Ramos (cell line): ENCODE data around the gene SYT14.
"Not testable (repeated sequence)": the region's sequence is repeated elsewhere in the genome, so short reads cannot be mapped to it uniquely, and the experiment has no call there.

Experiments used
- in situ Hi-C: fragments of 300-500 bp; cut with MboI; formaldehyde crosslinking; loops from one replicate; pipeline ENCODE4 v1.14.3; 2022; ENCODE audit warnings: low sequenced_read_pairs; ENCODE audit not compliant: unreplicated experiment

Gene SYT14

DNA sequence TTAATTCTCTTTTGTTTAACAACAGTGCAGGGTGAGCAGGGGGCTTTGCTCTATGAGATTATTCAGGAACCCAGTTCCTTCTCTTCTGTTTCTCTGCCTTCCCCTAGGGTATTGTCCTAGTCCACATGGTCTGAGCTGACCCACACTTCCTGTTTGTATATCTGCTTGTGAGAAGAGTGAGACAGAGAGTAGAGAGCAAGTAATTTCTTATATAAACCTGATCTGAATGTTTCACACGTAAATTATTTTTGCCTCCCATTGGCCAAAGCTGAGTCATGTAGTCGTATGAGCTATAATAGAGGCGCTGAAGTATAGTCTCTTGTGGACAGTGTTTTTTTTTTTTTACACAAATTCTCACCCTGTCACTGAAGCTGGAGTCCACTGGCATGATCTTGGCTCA, 160.3 kb downstream of the SYT14 start:
- in situ Hi-C loops = no loop called here

DNA sequence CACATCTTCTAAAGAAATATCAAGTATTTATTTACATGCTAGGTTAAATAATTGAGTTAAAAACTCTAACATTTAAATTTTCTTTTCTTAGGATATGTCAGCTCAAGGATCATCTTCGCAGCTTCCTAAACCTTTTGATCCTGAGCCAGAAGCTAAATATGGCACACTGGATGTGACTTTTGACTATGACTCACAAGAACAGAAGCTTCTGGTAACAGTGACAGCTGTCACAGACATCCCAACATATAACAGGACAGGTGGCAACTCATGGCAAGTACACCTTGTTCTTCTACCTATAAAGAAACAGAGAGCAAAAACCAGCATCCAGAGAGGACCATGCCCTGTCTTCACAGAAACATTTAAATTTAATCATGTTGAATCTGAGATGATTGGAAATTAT, 161.9 kb downstream of the SYT14 start:
- in situ Hi-C loops = no loop called here

- in situ Hi-C loops = no loop called here
Observed at GRCh38 chr1:210104103-210104502, 166.1 kb downstream of the SYT14 start.

- in situ Hi-C loops = not testable (repeated sequence)
Observed at GRCh38 chr1:210112906-210113305, 174.9 kb downstream of the SYT14 start.

- in situ Hi-C loops = no loop called here
Observed at GRCh38 chr1:210117198-210117597, 179.2 kb downstream of the SYT14 start.

GRCh38 chr1:210117681-210118170, 179.7 kb downstream of the SYT14 start:
- in situ Hi-C loops = no loop called here

GRCh38 chr1:210123383-210123782, 185.4 kb downstream of the SYT14 start:
- in situ Hi-C loops = no loop called here

DNA sequence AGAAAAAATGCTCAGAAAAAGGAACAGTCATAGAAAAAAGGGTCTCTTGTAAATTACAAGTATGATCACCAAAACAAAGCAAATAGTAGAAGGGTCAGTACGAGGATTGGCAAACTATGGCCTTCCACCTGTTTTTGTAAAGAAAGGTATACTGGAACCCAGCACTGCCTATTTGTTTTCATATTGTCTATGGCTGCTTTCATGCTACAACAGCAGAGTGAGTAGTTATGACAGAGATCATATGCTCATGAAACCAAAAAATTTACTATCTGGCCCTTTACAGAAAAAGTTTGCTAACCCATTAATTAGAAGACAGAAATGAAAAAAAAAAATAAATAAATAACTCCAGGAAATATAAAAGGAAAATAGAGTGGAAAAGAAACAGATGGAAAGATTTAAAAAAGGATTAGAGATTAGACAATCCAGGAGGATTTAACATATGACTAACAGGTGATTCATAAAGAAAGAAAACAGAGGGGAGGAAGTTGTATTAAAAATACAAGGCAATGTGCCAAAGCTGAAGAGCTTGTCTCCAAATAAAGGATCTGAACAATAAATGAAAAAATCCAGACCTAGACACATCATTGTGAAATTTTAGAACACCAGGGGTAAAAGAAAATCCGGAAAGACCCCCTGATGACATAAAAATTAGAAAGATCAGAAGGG, 186.0 kb downstream of the SYT14 start:
- in situ Hi-C loops = no loop called here

GRCh38 chr1:210124736-210125135, 186.7 kb downstream of the SYT14 start:
- in situ Hi-C loops = no loop called here

DNA sequence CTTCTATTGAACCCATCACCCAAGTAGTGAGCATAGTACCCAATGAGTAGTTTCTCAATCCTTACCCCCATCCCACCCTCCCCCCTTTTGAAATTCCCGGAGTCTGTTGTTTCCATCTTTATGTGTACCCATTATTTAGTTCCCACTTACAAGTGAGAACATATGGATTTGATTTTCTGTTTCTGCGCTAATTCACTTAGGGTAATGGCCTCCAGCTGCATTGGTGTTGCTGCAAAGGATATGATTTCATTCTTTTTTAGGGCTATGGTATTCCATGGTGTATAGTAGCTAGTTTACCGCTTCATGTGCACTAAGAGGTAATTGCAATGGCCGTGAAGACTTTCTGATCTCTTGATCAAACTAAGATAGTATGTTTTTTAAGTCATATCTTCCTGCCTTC, 187.1 kb downstream of the SYT14 start:
- in situ Hi-C loops = no loop called here

DNA sequence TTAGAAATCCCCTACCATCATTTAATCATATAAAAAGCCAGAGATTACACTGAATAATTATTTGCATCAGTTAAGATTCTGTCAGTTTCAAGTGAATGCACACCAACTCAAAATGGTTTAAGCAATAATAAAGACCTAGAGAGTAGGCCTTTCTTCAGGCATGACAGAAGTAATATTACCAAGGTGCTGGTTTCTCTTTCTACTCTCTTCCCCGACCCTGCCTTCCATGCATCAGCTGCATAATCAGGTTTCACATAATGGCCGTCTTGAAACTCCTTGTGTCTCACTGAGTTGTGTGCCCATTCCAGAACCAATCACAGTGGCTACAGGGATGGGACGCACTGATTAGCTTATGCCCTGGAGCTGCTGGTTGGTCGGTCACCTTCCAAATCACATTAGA, 191.1 kb downstream of the SYT14 start:
- in situ Hi-C loops = no loop called here

DNA sequence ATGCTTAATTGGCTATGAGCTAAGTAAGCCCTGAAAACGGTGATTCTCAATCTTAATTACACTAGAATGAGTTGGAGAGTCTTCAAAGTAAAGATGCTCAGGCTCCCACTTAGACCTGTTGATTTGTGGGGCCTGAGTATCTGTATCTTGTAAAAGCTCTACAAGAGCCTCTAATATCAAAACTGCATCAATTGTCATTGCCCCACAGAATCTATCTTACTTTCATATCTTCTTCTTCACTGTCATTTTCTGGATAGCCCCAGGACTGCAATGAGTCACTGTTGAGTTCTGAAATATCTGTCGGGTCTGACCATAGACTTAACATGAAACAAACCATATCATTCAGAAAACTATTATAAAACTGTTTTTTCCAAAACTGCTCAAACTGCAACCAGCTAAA, 191.7 kb downstream of the SYT14 start:
- in situ Hi-C loops = no loop called here

- in situ Hi-C loops = no loop called here
Observed at GRCh38 chr1:210132582-210132981, 194.6 kb downstream of the SYT14 start.

GRCh38 chr1:210143465-210144062, 205.5 kb downstream of the SYT14 start:
- in situ Hi-C loops = loop anchor here (10.0 kb wide), 1 partner anchor 171 kb away; no protein-coding TSS in a partner anchor

DNA sequence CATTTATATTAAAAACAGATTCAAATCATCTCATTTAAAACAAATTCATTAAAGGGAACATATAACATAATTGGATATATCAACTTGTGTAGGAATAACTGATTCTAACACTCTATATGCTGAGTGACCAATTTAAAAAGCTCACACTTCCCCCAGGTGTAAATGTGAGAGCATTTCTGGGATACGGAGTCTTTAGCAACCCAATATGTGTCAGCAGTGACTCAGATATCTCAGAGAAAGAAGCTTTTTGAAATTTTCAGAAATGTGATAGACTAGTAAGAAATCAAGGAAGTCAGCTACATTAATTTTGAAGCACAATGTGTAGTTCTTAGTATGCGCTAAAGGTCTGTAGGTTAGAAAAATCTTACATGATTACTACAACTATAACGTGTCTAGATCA, 206.7 kb downstream of the SYT14 start:
- in situ Hi-C loops = loop anchor here (10.0 kb wide), 1 partner anchor 170 kb away; no protein-coding TSS in a partner anchor

- in situ Hi-C loops = loop anchor here (10.0 kb wide), 1 partner anchor 254 kb away; no protein-coding TSS in a partner anchor
Observed at GRCh38 chr1:210151052-210151672, 213.1 kb downstream of the SYT14 start.

DNA sequence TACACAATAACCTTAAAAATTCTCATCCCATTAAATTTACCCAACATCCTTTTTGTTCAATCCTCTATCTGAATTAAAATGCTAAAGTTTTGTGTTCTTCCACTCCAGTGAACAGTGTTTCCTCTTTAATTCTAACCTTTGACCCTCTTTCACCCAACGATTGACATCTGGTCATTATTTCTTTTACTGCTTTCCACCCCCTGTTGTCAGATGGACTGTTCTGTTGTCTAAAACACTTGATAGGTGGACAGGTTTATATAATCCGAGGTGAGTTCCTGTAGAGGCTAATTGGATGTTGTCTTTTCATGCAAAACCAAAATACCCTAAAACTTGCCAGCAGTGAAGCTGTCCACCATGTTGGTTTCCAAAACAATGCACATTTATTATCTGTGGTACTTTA, 221.2 kb downstream of the SYT14 start:
- in situ Hi-C loops = loop anchor here (10.0 kb wide), 1 partner anchor 246 kb away; no protein-coding TSS in a partner anchor

DNA sequence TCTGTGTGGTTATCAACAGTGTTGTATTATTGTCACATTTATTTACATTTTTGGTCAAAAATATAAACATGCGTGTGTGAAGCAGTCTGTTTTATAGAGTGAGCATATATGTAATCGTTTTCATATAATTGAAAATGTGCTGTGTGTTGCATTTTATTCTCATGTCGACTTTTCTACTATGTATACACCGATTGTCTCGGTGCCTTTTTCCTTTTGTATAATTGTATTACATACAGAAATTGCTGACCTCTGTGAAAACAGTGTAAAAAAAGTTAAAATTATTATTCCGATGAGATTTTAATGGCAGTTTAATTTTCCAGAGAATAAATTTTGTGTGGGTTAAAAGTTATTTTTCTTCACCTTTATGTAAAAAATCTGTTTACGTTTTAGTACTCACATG, 232.2 kb downstream of the SYT14 start:
- in situ Hi-C loops = no loop called here

GRCh38 chr1:210174133-210174532, 236.1 kb downstream of the SYT14 start:
- in situ Hi-C loops = no loop called here

- in situ Hi-C loops = no loop called here
Observed at GRCh38 chr1:210185063-210185462, 247.0 kb downstream of the SYT14 start.

DNA sequence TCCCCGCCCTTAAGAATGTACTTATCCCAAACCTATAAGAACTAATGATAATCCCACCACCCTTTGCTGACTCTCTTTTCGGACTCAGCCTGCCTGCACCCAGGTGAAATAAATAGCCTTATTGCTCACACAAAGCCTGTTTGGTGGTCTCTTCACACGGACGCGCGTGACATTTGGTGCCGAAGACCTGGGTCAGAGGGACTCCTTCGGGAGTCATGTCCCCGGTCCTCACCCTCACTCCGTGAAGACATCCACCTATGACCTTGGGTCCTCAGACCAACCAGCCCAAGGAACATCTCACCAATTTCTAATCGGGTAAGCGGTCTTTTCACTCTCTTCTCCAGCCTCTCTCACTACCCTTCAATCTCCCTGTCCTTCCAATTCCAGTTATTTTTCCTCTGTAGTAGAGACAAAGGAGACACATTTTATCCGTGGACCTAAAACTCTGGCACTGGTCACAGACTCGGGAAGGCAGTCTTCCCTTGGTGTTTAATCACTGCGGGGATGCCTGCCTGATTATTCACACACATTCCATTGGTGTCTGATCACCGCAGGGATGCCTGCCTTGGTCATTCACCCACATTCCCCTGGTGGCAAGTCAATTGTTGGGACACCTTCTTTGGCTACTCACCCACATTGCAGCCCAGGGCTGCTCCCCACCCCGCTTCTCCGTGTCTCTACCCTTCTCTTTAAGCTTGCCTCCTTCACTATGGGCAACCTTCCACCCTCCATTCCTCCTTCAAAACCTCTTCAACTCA, 250.0 kb downstream of the SYT14 start:
- in situ Hi-C loops = not testable (repeated sequence)
